Superior temporal gyrus (tissue), 1 donor: ENCODE results near the gene SKIDA1.

ENCODE experiments used
- DNase-seq: peaks from one replicate; pipeline ENCODE4 v3.0.0-alpha.2; 2016; ENCODE audit errors: extremely low spot score

Gene SKIDA1

GRCh38 chr10:21482821-21483220 lies 42.7 kb downstream of the SKIDA1 start:
- no peak for DNase-seq

- no peak for DNase-seq
Observed at GRCh38 chr10:21481407-21481806, 44.1 kb downstream of the SKIDA1 start.

- DNase-seq = no peak
Observed at GRCh38 chr10:21479570-21480315, 45.7 kb downstream of the SKIDA1 start.

- DNase-seq = no peak
Observed at GRCh38 chr10:21475393-21475792, 50.1 kb downstream of the SKIDA1 start.

DNA sequence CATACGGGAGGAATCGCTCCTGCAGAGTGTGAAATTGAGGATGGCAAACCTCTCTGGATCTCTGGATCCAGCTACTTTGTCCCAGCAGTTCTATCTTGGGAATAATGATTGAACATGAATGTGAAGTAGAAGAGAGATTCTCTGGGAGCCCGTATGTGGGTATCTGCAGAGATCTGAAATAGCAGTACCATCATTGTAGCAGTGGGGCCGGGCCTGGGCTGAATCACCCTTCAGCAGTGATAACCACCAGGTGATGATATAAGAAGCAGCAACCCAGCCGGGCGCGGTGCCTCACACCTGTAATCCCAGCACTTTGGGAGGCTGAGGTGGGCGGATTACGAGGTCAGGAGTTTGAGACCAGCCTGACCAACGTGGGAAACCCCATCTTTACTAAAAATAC lies 51.9 kb downstream of the SKIDA1 start:
- no peak for DNase-seq

DNA sequence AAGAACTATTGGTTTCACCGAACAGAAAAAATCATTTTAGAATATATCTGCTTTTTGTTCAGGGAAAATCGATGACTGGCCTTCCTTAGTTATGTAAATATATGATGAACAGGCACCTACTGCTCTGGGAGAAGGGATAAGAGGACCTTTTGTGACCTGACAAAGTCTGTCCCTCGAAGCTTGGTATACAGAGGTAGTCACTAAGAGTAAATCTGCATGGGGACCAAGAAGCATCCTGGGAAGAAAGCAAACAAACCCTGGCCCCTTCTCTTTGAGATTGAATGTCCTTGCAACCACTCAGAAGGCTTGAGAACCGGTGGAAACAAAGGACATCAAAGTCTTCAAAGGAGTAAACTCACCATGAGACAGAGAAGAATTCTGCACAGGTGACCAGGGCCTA lies 52.3 kb downstream of the SKIDA1 start:
- no peak for DNase-seq

GRCh38 chr10:21468086-21468485 lies 57.4 kb downstream of the SKIDA1 start:
- no peak for DNase-seq

DNA sequence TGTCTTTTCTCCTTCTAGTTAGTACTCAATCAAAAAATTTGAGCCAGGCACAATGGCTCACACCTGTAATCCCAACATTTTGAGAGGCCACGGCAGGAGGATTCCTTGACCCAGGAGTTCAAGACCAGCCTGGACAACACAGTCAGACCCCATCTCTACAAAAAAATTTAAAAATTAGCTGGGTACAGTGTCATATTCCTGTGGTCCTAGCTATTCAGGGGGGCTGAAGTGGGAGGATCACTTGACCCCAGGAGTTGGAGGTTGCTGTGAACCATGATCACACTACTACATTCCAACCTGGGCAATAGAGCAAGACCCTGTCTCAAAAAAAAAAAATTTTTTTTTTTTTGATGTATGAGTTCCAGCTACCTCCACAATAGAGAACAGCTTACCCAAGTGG lies 57.8 kb downstream of the SKIDA1 start:
- no peak for DNase-seq

GRCh38 chr10:21464134-21464533 lies 61.3 kb downstream of the SKIDA1 start:
- no peak for DNase-seq
